G401 (cell line): ENCODE data around the gene LRP3. TPM values are rescaled to one million over a fixed set of nuclear protein-coding genes. Genes with fewer than 3 reads are reported as not detected.

Experiments used
- DNase-seq: peaks from one replicate; pipeline ENCODE4 v3.0.0-alpha.2; 2015; ENCODE audit warnings: low spot score
- in situ Hi-C: cut with HindIII; loops from 2 replicates; pipeline ENCODE4 v1.10.0; 2016; ENCODE audit warnings: low sequenced_read_pairs, mixed read lengths
- total RNA-seq: library from RNA; depleted of rRNA; stranded (reverse); fragments of >200 nt; shearing (Covaris generic); gene quantifications from 2 replicates; pipeline ENCODE4 v1.2.3, GENCODE V29; 2014; rRNA removed

Gene LRP3
- total RNA-seq, 1 experiment from 2014 or later, result 66.4 TPM

- in situ Hi-C loops, result no loop called here
Observed at GRCh38 chr19:33247441-33247819, 53.3 kb downstream of the LRP3 start.

GRCh38 chr19:33248104-33248503 lies 54.0 kb downstream of the LRP3 start:
- DNase-seq, result no peak
- in situ Hi-C loops, result no loop called here

More at GRCh38 chr19:33247441-33247819, 53.3 kb downstream of the LRP3 start:
- no peak for DNase-seq

- DNase-seq, result no peak
- in situ Hi-C loops, result no loop called here
Observed at GRCh38 chr19:33248553-33248953, 54.4 kb downstream of the LRP3 start.

DNA sequence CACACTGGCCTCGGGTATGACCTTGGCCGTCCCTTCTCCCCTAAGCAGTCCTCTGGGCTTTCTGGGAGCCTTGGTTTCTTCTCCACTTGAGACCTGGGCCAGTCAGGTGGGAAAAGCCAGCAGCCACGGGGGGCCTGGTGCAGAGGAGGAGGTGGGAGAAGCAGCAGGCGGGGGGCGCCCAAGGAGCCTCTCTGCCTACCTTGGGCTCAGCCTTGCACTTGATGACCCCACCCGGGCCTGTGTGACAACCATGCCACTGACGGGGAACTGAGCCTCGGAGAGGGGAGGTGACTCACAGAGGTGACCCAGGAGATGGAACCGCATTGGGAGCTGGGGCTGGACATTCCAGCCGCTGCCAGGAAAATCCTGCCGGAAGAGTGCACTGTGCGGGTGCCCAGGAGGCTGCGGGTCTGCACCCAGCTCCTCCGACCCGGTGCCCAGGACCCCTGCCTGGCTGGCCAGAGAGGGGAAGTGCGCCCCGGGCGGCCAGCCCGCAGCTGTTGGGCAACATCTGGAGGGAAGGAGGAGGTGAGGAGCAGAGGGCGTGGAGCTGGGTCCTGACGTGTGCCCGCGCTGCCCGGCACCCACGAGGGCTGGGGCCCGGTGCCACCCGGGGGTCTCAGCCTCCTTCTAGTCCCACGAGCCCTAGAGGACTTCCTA lies 55.0 kb downstream of the LRP3 start:
- in situ Hi-C loops, result no loop called here
- no peak for DNase-seq

GRCh38 chr19:33249740-33250366 lies 55.7 kb downstream of the LRP3 start:
- no peak for DNase-seq
- in situ Hi-C loops, result no loop called here

DNA sequence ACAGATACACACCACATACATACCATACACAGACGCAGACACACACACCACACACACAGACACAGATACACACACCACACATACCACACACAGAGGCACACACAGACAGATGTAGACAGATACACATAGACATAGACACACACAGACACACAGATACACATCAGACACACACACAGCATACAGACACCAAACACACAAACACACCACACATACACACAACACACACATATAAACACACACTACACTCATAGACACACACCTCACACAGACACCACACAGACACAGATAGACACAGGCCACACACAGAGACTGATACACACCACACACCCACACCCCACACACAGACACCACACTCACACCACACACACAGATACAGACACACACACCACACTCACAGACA lies 56.4 kb downstream of the LRP3 start:
- no peak for DNase-seq
- in situ Hi-C loops, result no loop called here

GRCh38 chr19:33251076-33251475 lies 56.9 kb downstream of the LRP3 start:
- in situ Hi-C loops, result no loop called here
- DNase-seq, result no peak

GRCh38 chr19:33251526-33252090 lies 57.5 kb downstream of the LRP3 start:
- no peak for DNase-seq
- in situ Hi-C loops, result no loop called here

DNA sequence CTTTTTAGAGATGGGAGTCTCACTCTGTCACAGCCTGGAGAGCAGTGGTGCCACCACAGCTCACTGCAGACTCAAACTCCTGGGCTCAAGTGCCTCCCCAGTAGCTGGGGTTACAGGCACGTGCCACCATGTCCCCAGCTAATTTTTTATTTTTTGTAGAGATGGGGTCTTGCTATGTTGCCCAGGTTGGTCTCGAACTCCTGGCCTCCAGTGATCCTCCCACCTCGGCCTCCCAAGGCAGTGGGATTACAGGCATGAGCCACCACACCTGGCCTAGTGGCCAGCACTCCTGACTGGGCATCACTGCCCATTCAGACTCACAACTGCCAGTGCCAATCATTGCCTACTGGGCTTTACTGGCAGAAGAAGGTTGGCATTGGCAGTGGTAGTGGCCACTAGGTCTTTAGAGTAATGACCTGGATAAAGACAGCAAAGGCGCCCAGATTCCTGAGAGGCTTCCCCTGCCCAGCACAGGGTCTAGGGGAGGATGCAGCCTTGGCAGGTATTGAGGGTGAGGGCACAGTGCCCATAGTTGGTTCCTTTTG lies 58.4 kb downstream of the LRP3 start:
- in situ Hi-C loops, result no loop called here
- DNase-seq, result no peak

- in situ Hi-C loops, result no loop called here
- DNase-seq, result no peak
Observed at GRCh38 chr19:33252971-33253370, 58.8 kb downstream of the LRP3 start.

DNA sequence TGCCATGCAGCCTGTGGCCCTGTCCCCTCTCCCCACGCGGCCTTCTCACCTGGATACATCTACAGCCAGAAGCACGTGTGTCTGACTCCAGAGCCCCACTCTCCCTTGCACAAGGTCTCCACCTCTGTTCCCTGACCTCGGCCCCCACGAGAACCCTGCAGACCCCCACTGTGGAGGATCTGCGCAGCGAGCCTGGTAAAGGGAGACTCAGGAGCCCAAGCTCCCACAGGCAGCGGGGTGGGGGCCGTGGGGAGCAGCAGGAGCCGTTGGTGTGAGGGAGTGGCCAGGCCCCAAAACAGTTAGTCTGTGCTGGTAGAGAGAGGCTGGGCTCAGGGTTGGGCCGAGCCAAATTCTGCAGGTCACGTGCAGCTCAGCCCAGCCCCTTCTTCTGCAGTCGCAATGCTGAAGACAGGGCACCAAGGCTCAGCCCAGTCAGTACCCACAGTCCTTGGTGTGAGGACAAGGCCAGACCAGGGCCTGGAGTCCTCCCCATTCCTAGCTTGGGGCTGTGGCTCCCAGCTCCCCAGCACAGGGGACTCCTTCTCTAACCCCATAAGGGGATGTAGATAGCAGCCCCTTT lies 60.2 kb downstream of the LRP3 start:
- DNase-seq, result no peak
- in situ Hi-C loops, result no loop called here

GRCh38 chr19:33255781-33256180 lies 61.7 kb downstream of the LRP3 start:
- DNase-seq, result no peak
- in situ Hi-C loops, result no loop called here

GRCh38 chr19:33256261-33256660 lies 62.1 kb downstream of the LRP3 start:
- DNase-seq, result peak; percentile 19
- in situ Hi-C loops, result no loop called here

DNA sequence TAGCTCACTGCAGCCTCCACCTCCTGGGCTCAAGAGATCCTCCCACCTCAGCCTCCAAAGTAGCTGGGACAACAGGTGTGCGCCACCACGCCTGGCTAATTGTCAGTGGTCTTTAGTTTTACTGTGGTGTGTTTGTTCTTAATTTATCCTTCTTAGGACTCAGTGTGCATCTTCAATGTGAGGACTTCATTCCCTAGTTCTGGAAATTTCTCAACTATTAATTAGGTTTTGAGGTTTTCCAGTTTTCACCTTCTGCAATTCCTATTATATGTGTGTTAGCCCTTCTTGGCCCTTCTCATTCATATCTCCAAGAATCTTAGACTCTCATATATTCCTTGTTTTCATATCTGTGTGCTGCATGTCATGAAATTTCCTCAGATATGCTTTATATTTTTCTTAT lies 63.7 kb downstream of the LRP3 start:
- in situ Hi-C loops, result no loop called here
- DNase-seq, result no peak

Other genes starting within 250 kb of the LRP3 start
- gene CEP89, start 222.4 kb upstream of the LRP3 start, total RNA-seq, result 12.6 and 22.4 TPM in 2 replicates
- gene FAAP24, start 222.1 kb upstream of the LRP3 start, total RNA-seq, result 2.9 and 13.2 TPM in 2 replicates
- 10.1 and 10.6 TPM in 2 replicates for gene RHPN2, start 129.4 kb upstream of the LRP3 start, total RNA-seq
- 5.9 and 7.7 TPM in 2 replicates for gene GPATCH1, start 113.1 kb upstream of the LRP3 start, total RNA-seq
- not detected in 2 replicates for gene WDR88, start 62.2 kb upstream of the LRP3 start, total RNA-seq
- gene SLC7A10, start 31.5 kb downstream of the LRP3 start, total RNA-seq, result not detected in 2 replicates
- 9.8 and 10.9 TPM in 2 replicates for gene CEBPA, start 108.2 kb downstream of the LRP3 start, total RNA-seq
- 8.2 and 22.1 TPM in 2 replicates for gene CEBPG, start 179.4 kb downstream of the LRP3 start, total RNA-seq